Ovary (tissue), 3 donors: ENCODE measurements around the gene SNX27.

Source experiments
- CTCF ChIP-seq, 3 donors: fragments of 450-650 bp in 2 of 3; fragments of 200-600 bp in 1 of 3; IDR thresholded peaks; one replicate each; pipeline versions ENCODE4 v1.5.1 to v1.8.0; 2016 to 2022; ENCODE audit warnings: antibody characterized with exemption in 3 of 3, mild to moderate bottlenecking in 1 of 3
- EP300 ChIP-seq: sonication (generic); formaldehyde crosslinking; IDR thresholded peaks from one replicate; pipeline ENCODE4 v1.6.1; 2017; ENCODE audit warnings: antibody characterized with exemption
- POLR2A ChIP-seq: fragments of 450-650 bp; IDR thresholded peaks from one replicate; pipeline ENCODE4 v1.6.1; 2017; ENCODE audit warnings: antibody characterized with exemption, mild to moderate bottlenecking, moderate library complexity
- donor health status: DM: no; HTN: no; CAD: no.

DNA sequence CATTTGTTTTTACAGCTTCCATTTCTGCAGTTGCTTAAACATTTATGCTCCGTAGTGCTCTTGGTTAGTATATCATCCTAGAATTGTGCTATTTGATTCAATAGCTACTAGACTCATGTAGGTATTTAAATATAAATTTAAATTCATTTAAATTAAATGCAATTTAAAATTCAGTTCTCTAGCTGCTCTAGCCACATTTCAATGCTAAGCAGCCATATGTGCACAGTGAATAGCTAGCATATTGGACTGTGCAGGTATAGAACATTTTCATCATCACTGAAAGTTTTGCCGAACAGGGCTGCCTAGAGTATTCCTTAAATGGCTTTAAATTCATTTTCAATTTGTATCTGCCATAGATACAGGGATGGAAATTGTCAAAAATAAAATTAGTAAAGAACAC, 72.3 kb downstream of the SNX27 start:
- TF ChIP-seq CTCF (IDR thresholded peaks at IDR 0.05) (no peak), POLR2A (no peak), EP300 (no peak)
